ENCODE data around the gene ADAMTS12. TPM values are rescaled to one million over a fixed set of nuclear protein-coding genes. Genes with fewer than 3 reads are reported as not detected.

ADAMTS12 gene
- total RNA-seq, 1 experiment from 2014 or later = 0.15 TPM

DNA sequence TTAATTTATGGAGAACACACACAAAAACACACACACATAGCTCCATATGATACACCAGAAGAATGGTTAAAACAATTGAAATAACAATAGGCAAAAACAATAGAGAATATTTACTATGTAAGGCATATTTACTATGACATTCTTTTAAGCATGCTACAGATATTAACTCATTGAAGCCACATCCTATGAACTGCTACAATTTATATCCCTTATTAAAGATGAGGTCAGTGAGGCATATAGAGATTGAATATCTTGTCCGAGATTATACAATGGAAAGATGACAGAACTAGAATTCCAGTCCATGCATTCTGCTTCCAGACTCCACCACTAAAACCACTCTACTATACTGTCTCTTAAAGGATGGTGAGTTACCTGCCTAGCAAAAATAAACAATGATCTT, 60.7 kb downstream of the ADAMTS12 start:
- Histone ChIP-seq H3K4me3 (ENCODE audit: low read depth in 2 of 2, low read length in 2 of 2) (no peak overlapping the region), H3K27ac (ENCODE audit: low read length) (no peak overlapping the region), H3K4me1 (ENCODE audit: control insufficient read depth, insufficient read depth, low read length) (no peaks in the 10 kb centered on the region), H3K36me3 (ENCODE audit: control insufficient read depth, insufficient read depth, low read length) (no peaks in the 10 kb centered on the region), H3K9me3 (ENCODE audit: control insufficient read depth, insufficient read depth, low read depth, low read length) (no peaks in the 10 kb centered on the region), H3K27me3 (ENCODE audit: control insufficient read depth, insufficient read depth, low read length) (no peaks in the 10 kb centered on the region; the same call in 1 of the 2 replicates)
- in situ Hi-C loops (cut with HindIII; ENCODE audit: low pct_unique_long_range_greater_than_20kb, low sequenced_read_pairs) = no loop called here
- ATAC-seq (no peak), DNase-seq (ENCODE audit: low read depth, low spot score) (no peak)
- TF ChIP-seq, protein P1, sequence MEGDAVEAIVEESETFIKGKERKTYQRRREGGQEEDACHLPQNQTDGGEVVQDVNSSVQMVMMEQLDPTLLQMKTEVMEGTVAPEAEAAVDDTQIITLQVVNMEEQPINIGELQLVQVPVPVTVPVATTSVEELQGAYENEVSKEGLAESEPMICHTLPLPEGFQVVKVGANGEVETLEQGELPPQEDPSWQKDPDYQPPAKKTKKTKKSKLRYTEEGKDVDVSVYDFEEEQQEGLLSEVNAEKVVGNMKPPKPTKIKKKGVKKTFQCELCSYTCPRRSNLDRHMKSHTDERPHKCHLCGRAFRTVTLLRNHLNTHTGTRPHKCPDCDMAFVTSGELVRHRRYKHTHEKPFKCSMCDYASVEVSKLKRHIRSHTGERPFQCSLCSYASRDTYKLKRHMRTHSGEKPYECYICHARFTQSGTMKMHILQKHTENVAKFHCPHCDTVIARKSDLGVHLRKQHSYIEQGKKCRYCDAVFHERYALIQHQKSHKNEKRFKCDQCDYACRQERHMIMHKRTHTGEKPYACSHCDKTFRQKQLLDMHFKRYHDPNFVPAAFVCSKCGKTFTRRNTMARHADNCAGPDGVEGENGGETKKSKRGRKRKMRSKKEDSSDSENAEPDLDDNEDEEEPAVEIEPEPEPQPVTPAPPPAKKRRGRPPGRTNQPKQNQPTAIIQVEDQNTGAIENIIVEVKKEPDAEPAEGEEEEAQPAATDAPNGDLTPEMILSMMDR (IDR thresholded peaks at IDR 0.05) = no peak
- TF ChIP-seq, protein P2, sequence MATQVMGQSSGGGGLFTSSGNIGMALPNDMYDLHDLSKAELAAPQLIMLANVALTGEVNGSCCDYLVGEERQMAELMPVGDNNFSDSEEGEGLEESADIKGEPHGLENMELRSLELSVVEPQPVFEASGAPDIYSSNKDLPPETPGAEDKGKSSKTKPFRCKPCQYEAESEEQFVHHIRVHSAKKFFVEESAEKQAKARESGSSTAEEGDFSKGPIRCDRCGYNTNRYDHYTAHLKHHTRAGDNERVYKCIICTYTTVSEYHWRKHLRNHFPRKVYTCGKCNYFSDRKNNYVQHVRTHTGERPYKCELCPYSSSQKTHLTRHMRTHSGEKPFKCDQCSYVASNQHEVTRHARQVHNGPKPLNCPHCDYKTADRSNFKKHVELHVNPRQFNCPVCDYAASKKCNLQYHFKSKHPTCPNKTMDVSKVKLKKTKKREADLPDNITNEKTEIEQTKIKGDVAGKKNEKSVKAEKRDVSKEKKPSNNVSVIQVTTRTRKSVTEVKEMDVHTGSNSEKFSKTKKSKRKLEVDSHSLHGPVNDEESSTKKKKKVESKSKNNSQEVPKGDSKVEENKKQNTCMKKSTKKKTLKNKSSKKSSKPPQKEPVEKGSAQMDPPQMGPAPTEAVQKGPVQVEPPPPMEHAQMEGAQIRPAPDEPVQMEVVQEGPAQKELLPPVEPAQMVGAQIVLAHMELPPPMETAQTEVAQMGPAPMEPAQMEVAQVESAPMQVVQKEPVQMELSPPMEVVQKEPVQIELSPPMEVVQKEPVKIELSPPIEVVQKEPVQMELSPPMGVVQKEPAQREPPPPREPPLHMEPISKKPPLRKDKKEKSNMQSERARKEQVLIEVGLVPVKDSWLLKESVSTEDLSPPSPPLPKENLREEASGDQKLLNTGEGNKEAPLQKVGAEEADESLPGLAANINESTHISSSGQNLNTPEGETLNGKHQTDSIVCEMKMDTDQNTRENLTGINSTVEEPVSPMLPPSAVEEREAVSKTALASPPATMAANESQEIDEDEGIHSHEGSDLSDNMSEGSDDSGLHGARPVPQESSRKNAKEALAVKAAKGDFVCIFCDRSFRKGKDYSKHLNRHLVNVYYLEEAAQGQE (IDR thresholded peaks at IDR 0.05; ENCODE audit: insufficient read depth in 1 of 2, low read depth in 2 of 2, low read length in 1 of 2) = no peak
- TF ChIP-seq SIN3A (IDR thresholded peaks at IDR 0.05; ENCODE audit: borderline replicate concordance, insufficient read depth, low read depth, low read length) (no peak), POLR2AphosphoS5 (IDR thresholded peaks at IDR 0.05; ENCODE audit: low read depth, low read length) (no peak), TCF7L2 (IDR thresholded peaks at IDR 0.05; ENCODE audit: low read depth, low read length) (no peak)
- intact Hi-C loops (cut with micrococcal nuclease; ENCODE audit: unreplicated experiment) = no loop called here
- no TSS peak for BruUV-seq (replicated peaks)
- CTCF ChIA-PET = no interaction called here
- POLR2A ChIA-PET = no interaction called here

DNA sequence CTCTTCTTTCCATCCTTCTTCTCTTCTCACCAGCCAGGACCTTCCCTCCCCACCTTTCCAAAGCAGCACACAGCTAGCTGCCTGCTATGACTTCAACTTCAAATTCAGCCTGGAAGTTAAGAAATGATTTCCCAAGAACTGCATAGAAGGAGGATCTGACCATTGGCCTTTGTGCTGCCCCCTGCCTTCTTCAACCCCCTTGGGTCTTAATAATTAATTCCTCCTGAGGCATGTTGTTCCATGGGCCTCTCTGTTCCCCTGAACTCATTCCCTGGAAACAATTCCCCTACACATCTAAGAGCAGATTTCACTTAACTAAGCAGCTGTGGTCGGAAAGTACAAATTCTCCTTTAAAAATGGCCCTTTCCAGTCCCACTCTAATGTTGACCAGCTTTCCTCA, 62.4 kb downstream of the ADAMTS12 start:
- ATAC-seq = no peak
- TF ChIP-seq, protein P2 (IDR thresholded peaks at IDR 0.05; ENCODE audit: insufficient read depth in 1 of 2, low read depth in 2 of 2, low read length in 1 of 2) = no peak
- TF ChIP-seq, protein P1 (IDR thresholded peaks at IDR 0.05) = no peak
- TF ChIP-seq TCF7L2 (IDR thresholded peaks at IDR 0.05; ENCODE audit: low read depth, low read length) = no peak
- TF ChIP-seq POLR2AphosphoS5 (IDR thresholded peaks at IDR 0.05; ENCODE audit: low read depth, low read length) = no peak
- TF ChIP-seq SIN3A (IDR thresholded peaks at IDR 0.05; ENCODE audit: borderline replicate concordance, insufficient read depth, low read depth, low read length) = no peak
- no peaks in the 10 kb centered on the region; the same call in 1 of the 2 replicates for H3K27me3 ChIP-seq (ENCODE audit: control insufficient read depth, insufficient read depth, low read length)
- in situ Hi-C loops (cut with HindIII; ENCODE audit: low pct_unique_long_range_greater_than_20kb, low sequenced_read_pairs) (no loop called here), intact Hi-C loops (cut with micrococcal nuclease; ENCODE audit: unreplicated experiment) (no loop called here)
- no peak overlapping the region for H3K4me3 ChIP-seq (ENCODE audit: low read depth in 2 of 2, low read length in 2 of 2)
- BruUV-seq (replicated peaks) = no TSS peak
- no peak overlapping the region for H3K27ac ChIP-seq (ENCODE audit: low read length)
- H3K9me3 ChIP-seq (ENCODE audit: control insufficient read depth, insufficient read depth, low read depth, low read length) = no peaks in the 10 kb centered on the region
- no peaks in the 10 kb centered on the region for H3K4me1 ChIP-seq (ENCODE audit: control insufficient read depth, insufficient read depth, low read length)
- ChIA-PET POLR2A (no interaction called here), CTCF (no interaction called here)
- no peak for DNase-seq (ENCODE audit: low read depth, low spot score)
- no peaks in the 10 kb centered on the region for H3K36me3 ChIP-seq (ENCODE audit: control insufficient read depth, insufficient read depth, low read length)
